ENCODE measurements around the gene POLDIP2. TPM values are rescaled to one million over a fixed set of nuclear protein-coding genes. Genes with fewer than 3 reads are reported as not detected.

The POLDIP2 gene
- total RNA-seq, 1 experiment from 2014 or later, result 82.7 TPM

- no peaks in the 10 kb centered on the region for H3K9me3 Mint-ChIP-seq (ENCODE audit: low read depth, unreplicated experiment)
- BruUV-seq (replicated peaks), result no TSS peak
- H3K36me3 Mint-ChIP-seq (ENCODE audit: insufficient read depth, unreplicated experiment), result peaks cover 16% of the 10 kb centered on the region
- no peak for TF ChIP-seq CTCF (IDR thresholded peaks at IDR 0.05; ENCODE audit: unreplicated experiment)
- peaks cover 12% of the 10 kb centered on the region for H3K27me3 Mint-ChIP-seq (ENCODE audit: unreplicated experiment)
- intact Hi-C loops (cut with micrococcal nuclease; ENCODE audit: unreplicated experiment), result no loop called here
- no peak for DNase-seq
- H3K27ac Mint-ChIP-seq (ENCODE audit: unreplicated experiment), result no peak overlapping the region
- CTCF ChIA-PET, result no interaction called here
- H3K4me1 Mint-ChIP-seq (ENCODE audit: low read depth, unreplicated experiment), result peaks cover 14% of the 10 kb centered on the region
- no peak overlapping the region for H3K4me3 Mint-ChIP-seq (ENCODE audit: low read depth, unreplicated experiment)
These were observed 11.8 kb upstream of the POLDIP2 start for GRCh38 chr17:28368915-28369683.

GRCh38 chr17:28368306-28368831, 11.0 kb upstream of the POLDIP2 start:
- intact Hi-C loops (cut with micrococcal nuclease; ENCODE audit: unreplicated experiment), result no loop called here
- TF ChIP-seq CTCF (IDR thresholded peaks at IDR 0.05; ENCODE audit: unreplicated experiment), result no peak
- Mint-ChIP-seq H3K4me1 (ENCODE audit: low read depth, unreplicated experiment) (peaks cover 14% of the 10 kb centered on the region), H3K4me3 (ENCODE audit: low read depth, unreplicated experiment) (no peak overlapping the region), H3K9me3 (ENCODE audit: low read depth, unreplicated experiment) (no peaks in the 10 kb centered on the region), H3K36me3 (ENCODE audit: insufficient read depth, unreplicated experiment) (peaks cover 22% of the 10 kb centered on the region), H3K27me3 (ENCODE audit: unreplicated experiment) (peaks cover 7% of the 10 kb centered on the region), H3K27ac (ENCODE audit: unreplicated experiment) (no peak overlapping the region)
- DNase-seq, result no peak
- CTCF ChIA-PET, result interaction anchor here (1.0 kb wide), 1 partner anchor 22 kb away, joined by 3 read pairs; no protein-coding TSS in a partner anchor
- BruUV-seq (replicated peaks), result no TSS peak

GRCh38 chr17:28367641-28368305, 10.4 kb upstream of the POLDIP2 start:
- Mint-ChIP-seq H3K4me3 (ENCODE audit: low read depth, unreplicated experiment) (no peak overlapping the region), H3K36me3 (ENCODE audit: insufficient read depth, unreplicated experiment) (peaks cover 20% of the 10 kb centered on the region), H3K27ac (ENCODE audit: unreplicated experiment) (no peak overlapping the region), H3K27me3 (ENCODE audit: unreplicated experiment) (peaks cover 1% of the 10 kb centered on the region), H3K9me3 (ENCODE audit: low read depth, unreplicated experiment) (no peaks in the 10 kb centered on the region), H3K4me1 (ENCODE audit: low read depth, unreplicated experiment) (peaks cover 14% of the 10 kb centered on the region)
- no peak for TF ChIP-seq CTCF (IDR thresholded peaks at IDR 0.05; ENCODE audit: unreplicated experiment)
- CTCF ChIA-PET, result interaction anchor here (1.0 kb wide), 1 partner anchor 21 kb away, joined by 3 read pairs; no protein-coding TSS in a partner anchor
- no TSS peak for BruUV-seq (replicated peaks)
- intact Hi-C loops (cut with micrococcal nuclease; ENCODE audit: unreplicated experiment), result no loop called here
- DNase-seq, result no peak

- H3K36me3 Mint-ChIP-seq (ENCODE audit: insufficient read depth, unreplicated experiment), result peaks cover 16% of the 10 kb centered on the region
- intact Hi-C loops (cut with micrococcal nuclease; ENCODE audit: unreplicated experiment), result no loop called here
- H3K9me3 Mint-ChIP-seq (ENCODE audit: low read depth, unreplicated experiment), result no peaks in the 10 kb centered on the region
- peaks cover 14% of the 10 kb centered on the region for H3K4me1 Mint-ChIP-seq (ENCODE audit: low read depth, unreplicated experiment)
- H3K27ac Mint-ChIP-seq (ENCODE audit: unreplicated experiment), result no peak overlapping the region
- no peak for DNase-seq
- BruUV-seq (replicated peaks), result no TSS peak
- no peaks in the 10 kb centered on the region for H3K27me3 Mint-ChIP-seq (ENCODE audit: unreplicated experiment)
- no peak overlapping the region for H3K4me3 Mint-ChIP-seq (ENCODE audit: low read depth, unreplicated experiment)
- CTCF ChIA-PET, result interaction anchor here (0.6 kb wide), 1 partner anchor 15 kb away, joined by 3 read pairs; no protein-coding TSS in a partner anchor
- no peak for TF ChIP-seq CTCF (IDR thresholded peaks at IDR 0.05; ENCODE audit: unreplicated experiment)
These were observed 9.3 kb upstream of the POLDIP2 start for GRCh38 chr17:28366605-28367004.

Measured in Calu3 (cell line).